ENCODE measurements around the gene CYGB. TPM values are rescaled to one million over a fixed set of nuclear protein-coding genes. Genes with fewer than 3 reads are reported as not detected.

The CYGB gene
- total and polyA plus RNA-seq, 12 donors: 6.3 to 38.3 (median 14.3) TPM

DNA sequence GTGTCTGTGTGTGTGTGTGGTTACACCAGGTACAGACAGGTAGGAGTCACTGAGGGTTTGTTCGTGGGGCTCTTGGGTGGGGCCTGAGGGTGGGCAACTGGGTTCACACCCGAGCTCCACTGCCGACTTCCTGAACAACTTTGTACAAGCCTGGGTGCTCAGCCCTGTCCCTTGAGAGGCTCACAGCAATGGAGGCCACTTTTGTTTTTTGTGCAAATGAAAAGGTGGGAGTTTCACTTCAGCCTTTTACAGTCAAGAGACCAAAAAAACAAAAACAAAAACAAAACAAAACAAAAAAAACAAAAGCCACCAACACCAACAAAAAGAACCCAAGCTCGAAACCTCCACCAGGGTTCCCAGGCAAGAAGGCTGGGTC is 38.6 kb downstream of the CYGB start:
- H3K27me3 ChIP-seq: no peaks in the 10 kb centered on the region
- H3K9me3 ChIP-seq (replicated peaks in 1 of 3): no peaks in the 10 kb centered on the region
- H3K4me3 ChIP-seq: no peak overlapping the region
- 58 to 82% (median 63%) methylated on average over 4 of the region's 4 CpGs for WGBS, 4 donors
- peak overlapping the region; percentile 52 to 95 (median 81) for H3K27ac ChIP-seq
- H3K36me3 ChIP-seq (replicated peaks in 1 of 2): no peaks in the 10 kb centered on the region
- intact Hi-C loops (cut with DNase I): no loop called here
- no peak for TF ChIP-seq POLR2A (IDR thresholded peaks at IDR 0.05)
- TF ChIP-seq, protein P1, sequence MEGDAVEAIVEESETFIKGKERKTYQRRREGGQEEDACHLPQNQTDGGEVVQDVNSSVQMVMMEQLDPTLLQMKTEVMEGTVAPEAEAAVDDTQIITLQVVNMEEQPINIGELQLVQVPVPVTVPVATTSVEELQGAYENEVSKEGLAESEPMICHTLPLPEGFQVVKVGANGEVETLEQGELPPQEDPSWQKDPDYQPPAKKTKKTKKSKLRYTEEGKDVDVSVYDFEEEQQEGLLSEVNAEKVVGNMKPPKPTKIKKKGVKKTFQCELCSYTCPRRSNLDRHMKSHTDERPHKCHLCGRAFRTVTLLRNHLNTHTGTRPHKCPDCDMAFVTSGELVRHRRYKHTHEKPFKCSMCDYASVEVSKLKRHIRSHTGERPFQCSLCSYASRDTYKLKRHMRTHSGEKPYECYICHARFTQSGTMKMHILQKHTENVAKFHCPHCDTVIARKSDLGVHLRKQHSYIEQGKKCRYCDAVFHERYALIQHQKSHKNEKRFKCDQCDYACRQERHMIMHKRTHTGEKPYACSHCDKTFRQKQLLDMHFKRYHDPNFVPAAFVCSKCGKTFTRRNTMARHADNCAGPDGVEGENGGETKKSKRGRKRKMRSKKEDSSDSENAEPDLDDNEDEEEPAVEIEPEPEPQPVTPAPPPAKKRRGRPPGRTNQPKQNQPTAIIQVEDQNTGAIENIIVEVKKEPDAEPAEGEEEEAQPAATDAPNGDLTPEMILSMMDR (IDR thresholded peaks at IDR 0.05): no peak
- H3K4me1 ChIP-seq (replicated peaks in 1 of 2): peaks cover 17 to 39% of the 10 kb centered on the region in 2 donors
- no peak for DNase-seq

DNA sequence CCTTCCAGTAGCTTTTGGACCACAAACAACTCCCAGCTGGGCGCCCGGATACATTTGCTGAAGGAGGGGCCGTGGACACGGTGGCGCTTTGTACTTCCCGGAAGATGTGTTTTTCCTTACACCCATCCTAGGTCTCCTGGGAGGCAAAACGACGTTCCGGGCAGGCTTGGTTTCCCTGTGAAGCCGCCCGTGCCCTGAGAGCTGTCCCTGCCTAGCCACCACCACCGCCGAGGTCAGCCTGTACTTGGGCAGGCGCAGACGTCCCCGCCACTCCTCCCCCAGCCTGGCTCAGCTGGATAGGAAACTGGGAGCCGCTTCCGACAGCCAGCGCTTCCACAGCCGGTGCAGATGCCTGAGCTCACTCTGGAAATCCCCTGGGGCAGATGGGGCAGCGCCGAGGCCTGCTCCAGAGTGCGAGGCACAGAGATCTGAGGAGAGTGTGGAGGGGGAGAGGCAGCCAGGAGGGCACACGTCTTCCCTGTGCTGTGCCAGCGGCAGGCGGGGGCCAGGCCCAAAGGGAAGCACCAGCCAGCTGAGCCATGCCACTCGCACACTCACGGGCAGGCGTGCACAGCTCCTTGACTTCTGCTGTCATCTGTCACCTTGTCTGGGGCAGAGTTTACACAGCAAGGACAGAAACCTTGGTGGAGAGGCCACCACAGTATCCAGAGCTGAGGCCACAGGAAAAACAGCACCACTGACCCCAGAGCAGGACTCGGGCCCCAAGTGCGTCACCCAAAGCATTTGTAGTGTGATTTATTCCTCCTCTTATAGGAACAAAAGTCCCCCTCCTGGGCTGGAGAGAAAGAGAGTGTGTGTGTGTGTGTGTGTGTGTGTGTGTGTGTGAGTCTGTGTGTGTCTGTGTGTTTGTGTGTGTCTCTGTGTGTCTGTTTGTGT is 39.3 kb downstream of the CYGB start:
- peak overlapping the region in 1 of 4 donors; percentile 33 for H3K4me3 ChIP-seq
- peak in 1 of 2 donors; percentile 66 for TF ChIP-seq POLR2A (IDR thresholded peaks at IDR 0.05)
- TF ChIP-seq, protein P1 (IDR thresholded peaks at IDR 0.05): no peak
- 18 to 38% (median 23%) methylated on average over 15 to 31 of the region's 31 CpGs for WGBS, 4 donors
- peak; percentile 82 to 93 (median 92) for DNase-seq
- no peaks in the 10 kb centered on the region for H3K9me3 ChIP-seq (replicated peaks in 1 of 3)
- H3K4me1 ChIP-seq (replicated peaks in 1 of 2): peaks cover 17 to 45% of the 10 kb centered on the region in 2 donors
- H3K27me3 ChIP-seq: no peaks in the 10 kb centered on the region
- intact Hi-C loops (cut with DNase I): no loop called here
- H3K27ac ChIP-seq: peak overlapping the region; percentile 52 to 95 (median 81)
- no peaks in the 10 kb centered on the region for H3K36me3 ChIP-seq (replicated peaks in 1 of 2)

DNA sequence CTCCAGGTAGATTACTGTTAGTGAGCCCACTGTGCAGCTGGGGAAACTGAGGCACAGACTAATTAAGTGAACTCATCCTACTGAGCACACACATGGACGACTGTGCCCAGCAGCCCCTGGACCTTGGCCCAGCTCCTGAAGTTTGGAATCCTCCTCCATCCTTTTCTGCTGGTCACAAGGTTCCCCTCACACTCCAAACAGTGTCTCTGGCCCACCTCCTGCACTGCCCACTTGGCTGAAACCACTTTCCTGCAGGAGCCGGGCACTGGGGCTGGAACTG is 39.9 kb downstream of the CYGB start:
- Histone ChIP-seq H3K27ac (peak overlapping the region; percentile 52 to 95 (median 81)), H3K9me3 (replicated peaks in 1 of 3) (no peaks in the 10 kb centered on the region), H3K4me1 (replicated peaks in 1 of 2) (peaks cover 17 to 50% of the 10 kb centered on the region in 2 donors), H3K27me3 (no peaks in the 10 kb centered on the region), H3K4me3 (peak overlapping the region in 1 of 4 donors; percentile 33), H3K36me3 (replicated peaks in 1 of 2) (no peaks in the 10 kb centered on the region)
- WGBS, 4 donors: 31 to 44% (median 41%) methylated on average over 2 of the region's 2 CpGs; no CpG with 5 or more reads in 1 of the 4 donors
- no peak for DNase-seq
- intact Hi-C loops (cut with DNase I): no loop called here
- no peak for TF ChIP-seq POLR2A (IDR thresholded peaks at IDR 0.05)
- TF ChIP-seq, protein P1 (IDR thresholded peaks at IDR 0.05): no peak

DNA sequence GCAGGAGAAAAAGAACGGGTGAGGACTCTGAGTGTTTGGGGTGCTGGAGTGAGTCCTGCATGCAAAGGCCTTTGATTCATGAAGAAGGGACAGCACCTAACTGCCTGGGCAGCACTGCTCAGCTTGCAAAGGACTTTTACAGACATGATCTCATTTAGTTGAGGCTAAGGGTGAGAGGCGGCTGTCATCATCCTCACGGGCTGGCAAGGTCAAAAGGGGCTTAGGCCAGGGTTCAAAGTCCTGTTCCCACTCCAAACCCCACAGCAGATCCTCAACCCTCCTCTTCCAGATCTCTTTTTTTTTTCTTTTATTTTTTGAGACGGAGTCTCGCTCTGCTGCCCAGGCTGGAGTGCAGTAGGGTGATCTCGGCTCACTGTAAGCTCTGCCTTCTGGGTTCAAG is 41.0 kb downstream of the CYGB start:
- no peaks in the 10 kb centered on the region for H3K36me3 ChIP-seq (replicated peaks in 1 of 2)
- no peak overlapping the region for H3K4me3 ChIP-seq
- 78 to 87% (median 84%) methylated on average over 6 of the region's 6 CpGs for WGBS, 4 donors
- intact Hi-C loops (cut with DNase I): no loop called here
- H3K27ac ChIP-seq: peak overlapping the region in 1 of 5 donors; percentile 95
- TF ChIP-seq, protein P1 (IDR thresholded peaks at IDR 0.05): no peak
- no peak for TF ChIP-seq POLR2A (IDR thresholded peaks at IDR 0.05)
- peaks cover 8 to 54% of the 10 kb centered on the region in 2 donors for H3K4me1 ChIP-seq (replicated peaks in 1 of 2)
- no peak for DNase-seq
- H3K27me3 ChIP-seq: no peaks in the 10 kb centered on the region
- H3K9me3 ChIP-seq (replicated peaks in 1 of 3): no peaks in the 10 kb centered on the region

All from adrenal gland (tissue), 12 donors.